GM18519 (cell line): ENCODE data around the gene PODN.
A peak's percentile ranks its signal among the peaks of the same experiment; 100 is the strongest.

Source experiments
- ATAC-seq: cut with Tn5 transposase; IDR thresholded peaks from one replicate; pipeline ENCODE4 v1.9.1; 2021; ENCODE audit warnings: mild to moderate bottlenecking, moderate library complexity; ENCODE audit not compliant: unreplicated experiment, low FRiP score

Gene PODN

GRCh38 chr1:53061859-53062707, at the start of gene PODN:
TSS of gene PODN (plus strand) at chr1:53062213. CDS start at chr1:53069856, 7,643 bp downstream.
- no peak for ATAC-seq

- ATAC-seq: peak; percentile 53
Observed at GRCh38 chr1:53014791-53015507, 47.1 kb upstream of the PODN start.

DNA sequence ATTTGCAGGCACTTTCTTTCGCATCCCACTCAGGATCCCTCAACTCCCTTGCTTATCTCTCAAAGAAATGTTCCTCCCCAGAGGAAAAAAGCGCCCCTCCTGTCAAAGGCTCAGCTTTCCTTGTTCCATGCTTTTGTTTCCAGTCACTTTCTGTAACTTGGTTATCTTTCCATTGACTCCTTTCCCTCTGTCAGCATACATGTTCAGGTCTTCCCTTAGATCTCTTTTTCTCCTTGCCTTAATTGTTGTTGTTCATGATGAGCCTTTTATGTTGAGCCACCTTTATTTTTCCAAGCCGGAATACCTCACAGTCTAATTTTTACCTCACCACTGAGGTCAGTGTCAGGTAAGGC, 46.5 kb upstream of the PODN start:
- no peak for ATAC-seq

- ATAC-seq: no peak
Observed at GRCh38 chr1:53016705-53017104, 45.3 kb upstream of the PODN start.

DNA sequence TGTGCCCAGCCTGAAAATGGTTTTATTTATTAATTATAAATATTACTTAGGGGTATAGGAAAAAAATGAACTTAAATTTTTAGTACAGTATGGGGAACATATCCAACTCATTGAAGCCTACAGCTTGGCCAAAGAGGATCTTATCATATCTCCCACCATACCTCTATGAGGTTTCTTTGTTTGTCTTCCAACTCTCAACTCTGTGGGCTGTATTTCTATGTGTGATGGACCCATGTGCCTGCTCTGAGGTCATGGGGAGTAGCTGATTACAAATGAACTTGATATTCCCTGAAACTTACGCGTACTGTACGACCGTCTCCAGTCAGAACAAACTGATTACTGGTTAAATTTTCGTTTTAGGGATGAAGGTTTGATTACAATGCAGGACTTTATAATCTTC, 41.4 kb upstream of the PODN start:
- no peak for ATAC-seq

DNA sequence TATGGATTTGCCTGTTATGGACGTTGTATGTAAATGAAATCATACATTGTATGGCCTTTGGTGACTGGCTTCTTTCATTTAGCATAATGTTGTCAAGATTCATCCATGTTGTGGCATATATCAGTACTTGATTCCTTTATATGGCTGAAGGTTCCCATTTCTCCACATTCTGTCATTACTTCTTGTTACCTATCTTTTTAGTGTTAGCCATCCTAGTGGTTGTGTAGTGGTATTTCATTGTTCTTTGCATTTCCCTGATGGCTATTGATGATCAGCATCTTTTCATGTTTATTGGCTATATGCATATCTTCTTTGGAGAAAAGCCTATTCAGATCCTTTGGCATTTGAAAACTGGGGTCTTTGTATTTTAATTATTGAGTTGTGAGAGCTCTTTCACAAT, 39.8 kb upstream of the PODN start:
- ATAC-seq: no peak

DNA sequence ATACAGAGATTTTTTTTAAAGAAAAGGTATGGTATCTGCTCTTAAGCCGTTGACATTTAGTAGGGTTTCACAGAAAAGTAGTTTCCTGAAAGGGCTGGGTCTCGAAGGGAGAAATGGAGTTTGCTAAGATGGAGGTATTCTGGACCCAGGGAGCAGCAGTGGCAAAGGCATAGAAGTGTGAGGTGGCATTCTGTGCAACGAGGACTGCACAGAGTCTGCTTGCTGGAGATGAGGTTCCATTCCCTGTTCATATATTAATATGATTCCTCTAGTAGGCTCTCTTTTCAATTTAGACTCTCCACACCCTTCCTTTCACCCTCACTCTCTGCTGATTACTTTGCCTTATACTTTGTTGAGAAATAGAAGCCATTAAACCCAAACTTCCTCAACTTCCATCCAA, 38.5 kb upstream of the PODN start:
- no peak for ATAC-seq

DNA sequence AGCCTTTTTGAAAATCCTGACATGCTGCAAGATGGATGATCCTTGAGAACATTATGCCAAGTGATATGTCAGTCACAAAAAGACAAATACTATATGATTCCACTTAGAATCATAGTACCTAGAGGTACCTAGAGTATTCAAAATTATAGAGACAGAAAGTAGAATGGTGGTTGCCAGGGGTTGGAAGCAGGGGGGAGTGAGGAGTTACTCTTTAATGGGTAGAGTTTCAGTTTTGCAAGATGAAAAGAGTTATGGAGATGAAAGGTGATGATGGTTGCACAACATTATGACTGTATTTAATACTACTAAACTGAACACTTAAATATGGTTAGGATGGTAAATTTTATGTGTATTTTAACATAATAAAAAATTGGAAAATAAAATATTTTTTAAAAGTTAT, 37.9 kb upstream of the PODN start:
- ATAC-seq: no peak

DNA sequence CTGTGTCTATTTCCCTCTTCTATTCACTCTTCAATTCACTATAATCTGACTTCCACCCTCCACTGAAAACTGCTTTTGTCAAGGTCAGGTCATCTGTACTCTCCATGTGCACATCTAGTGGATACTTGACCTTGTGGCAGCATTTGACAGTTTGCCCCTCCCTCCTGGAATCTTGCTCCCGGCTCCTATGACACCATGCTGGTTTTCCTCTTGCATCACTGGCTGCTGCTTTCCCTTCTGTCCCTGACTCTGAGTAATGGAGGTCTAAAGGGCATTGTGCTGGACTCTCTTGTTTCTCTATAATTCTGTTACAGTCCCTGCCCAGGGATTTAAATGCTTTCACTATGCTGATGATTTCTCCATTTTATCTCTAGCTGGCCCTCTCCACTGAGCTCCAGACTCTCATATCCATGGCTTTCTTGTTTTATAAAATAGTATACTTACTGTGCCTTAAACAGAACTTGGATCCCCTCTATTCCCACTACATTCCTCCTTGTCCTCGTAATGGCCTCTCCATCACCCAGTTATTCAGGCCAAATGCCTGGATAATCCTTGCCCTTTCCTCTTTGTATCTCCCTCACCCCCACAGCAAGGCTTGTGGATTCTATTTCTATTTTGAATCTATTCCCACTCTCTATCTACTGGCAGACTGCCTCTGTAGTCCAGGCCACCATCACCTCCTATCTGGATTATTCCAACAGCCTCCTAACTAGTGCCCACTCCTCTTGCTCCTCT, 36.8 kb upstream of the PODN start:
- no peak for ATAC-seq

DNA sequence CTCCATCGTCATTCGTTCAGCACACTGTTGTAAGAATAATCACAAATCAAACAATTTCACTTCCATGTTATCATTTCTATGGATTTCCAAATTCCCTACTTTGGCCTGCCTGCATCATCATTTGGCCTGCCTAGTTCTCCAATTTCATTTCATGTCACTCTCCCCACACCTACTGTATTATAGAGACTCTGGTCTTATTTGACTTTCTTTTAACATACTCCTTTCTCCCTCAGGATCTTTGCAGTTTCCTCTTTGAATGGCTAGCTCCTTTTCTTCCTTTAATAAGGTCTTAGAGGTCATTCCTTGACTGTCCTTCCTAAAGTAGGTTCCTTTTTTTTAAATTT, 36.3 kb upstream of the PODN start:
- ATAC-seq: no peak

DNA sequence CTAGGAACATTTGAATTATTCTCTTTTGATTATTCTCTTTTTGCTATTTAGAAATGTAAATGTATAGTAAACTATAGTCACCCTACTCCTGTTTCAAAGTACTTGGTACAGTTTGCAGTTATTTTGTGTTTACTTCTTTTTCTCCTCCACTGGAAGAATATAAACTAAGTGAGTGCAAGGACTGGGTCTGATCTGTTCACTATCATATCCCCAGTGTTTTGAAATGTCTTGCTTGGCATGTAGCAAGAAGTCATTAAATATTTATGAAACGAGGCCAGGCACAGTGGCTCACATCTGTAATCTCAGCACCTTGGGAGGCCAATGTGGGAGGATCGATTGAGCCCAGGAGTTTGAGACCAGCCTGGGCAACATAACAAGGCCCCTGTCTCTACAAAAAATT, 35.8 kb upstream of the PODN start:
- ATAC-seq: no peak

GRCh38 chr1:53031732-53032131, 30.3 kb upstream of the PODN start:
- no peak for ATAC-seq

DNA sequence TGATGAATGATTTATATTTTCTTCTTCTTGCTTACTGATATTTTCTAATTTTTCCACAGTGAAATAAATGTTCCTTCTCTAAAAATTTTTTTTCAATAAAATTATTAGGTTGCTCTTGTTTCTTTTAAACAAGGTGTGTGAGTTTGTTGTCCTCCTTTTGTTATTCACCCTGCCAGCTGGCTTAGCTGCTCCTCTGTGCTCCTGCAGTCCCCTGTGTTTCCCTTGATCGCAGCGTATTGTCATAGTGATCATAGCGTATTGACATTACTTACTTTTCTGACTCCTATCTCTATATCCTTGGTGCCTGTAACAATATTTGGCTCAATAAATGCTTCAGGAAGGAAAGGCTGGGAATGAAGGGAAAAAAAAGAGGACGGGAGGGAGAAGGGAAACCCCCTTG, 24.9 kb upstream of the PODN start:
- no peak for ATAC-seq

GRCh38 chr1:53038566-53038965, 23.4 kb upstream of the PODN start:
- ATAC-seq: no peak

DNA sequence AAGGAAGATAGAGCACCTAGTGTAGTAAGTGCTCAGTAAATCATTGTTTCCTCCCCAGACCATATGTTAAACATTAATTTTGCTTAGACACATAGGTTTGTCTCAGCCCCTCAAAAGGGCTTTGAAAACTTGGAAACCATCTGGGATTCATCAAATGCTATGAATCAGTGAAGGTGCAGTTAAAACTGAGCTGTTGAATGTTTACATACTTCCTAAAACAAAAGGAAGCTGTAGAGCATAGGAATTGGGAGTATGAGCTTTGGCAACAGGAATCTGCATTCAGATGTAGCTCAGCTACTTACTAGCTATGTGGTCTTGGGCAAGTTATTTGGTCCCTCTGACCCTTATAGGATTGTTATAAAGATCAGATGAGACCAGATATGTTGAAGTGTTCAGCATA, 18.7 kb upstream of the PODN start:
- ATAC-seq: no peak

DNA sequence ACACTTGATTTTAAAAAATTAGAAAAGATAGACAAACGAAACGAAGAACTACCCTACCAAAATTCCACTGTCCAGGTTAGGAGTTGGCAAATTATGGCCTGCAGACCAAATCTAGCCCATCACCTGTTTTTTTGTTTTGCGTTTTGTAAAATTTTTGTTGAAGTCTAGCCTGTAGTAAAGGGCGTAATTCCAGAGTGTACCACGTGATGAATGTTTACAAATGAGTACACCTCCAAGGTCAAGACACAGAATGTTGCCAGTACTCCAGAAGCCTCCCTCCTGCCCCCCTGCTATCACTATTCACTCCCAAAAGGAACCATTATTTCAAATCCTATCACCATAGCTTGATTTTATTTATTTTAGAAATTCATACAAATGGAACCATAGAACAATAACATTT, 17.1 kb upstream of the PODN start:
- no peak for ATAC-seq

- ATAC-seq: no peak
Observed at GRCh38 chr1:53046930-53047329, 15.1 kb upstream of the PODN start.

DNA sequence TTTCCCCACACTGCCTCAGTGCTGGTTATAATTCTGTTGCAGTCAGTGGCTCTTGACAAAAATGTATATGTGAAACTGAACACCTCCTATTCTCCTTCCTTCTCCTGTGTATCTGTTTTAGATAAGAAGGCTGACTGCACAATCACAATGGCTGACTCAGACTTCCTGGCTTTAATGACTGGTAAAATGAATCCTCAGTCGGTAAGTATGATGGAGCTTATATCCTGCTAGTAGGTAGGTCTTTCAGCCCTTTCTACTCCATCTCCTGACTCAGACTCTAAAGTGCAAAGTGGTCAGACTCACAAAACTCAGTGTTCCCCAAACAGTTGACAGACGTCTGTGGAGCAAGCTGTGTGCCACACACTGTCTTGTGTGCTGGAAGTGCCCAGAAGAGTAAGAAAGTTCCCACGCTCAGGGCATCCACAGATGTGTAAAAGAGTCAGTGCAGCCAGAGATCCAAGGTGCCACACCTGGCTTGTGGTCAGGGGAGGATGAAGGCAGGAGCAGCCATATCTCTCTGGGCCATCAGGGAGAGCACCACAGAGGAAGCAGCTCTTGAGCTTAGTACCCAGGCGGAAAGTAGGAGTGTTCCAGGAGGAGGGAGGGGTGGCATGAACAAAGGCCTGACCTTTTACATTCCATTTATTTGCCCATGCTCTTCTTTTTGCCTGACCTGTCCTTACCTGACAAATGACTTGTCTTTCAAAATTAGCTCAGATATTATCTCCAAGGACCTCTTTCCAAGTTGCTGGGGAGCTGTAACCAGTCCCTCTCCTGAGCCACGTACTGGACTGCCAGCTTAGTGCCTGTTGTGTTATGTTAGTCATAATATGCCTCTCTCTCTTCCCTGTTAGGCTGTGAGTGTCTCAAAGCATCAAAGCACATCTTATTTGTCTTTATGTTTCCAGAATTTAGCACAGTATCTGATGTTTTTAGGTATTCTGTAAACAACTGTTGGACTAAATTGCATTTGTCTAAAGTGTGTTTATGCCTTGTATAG, 14.0 kb upstream of the PODN start:
- ATAC-seq: no peak

DNA sequence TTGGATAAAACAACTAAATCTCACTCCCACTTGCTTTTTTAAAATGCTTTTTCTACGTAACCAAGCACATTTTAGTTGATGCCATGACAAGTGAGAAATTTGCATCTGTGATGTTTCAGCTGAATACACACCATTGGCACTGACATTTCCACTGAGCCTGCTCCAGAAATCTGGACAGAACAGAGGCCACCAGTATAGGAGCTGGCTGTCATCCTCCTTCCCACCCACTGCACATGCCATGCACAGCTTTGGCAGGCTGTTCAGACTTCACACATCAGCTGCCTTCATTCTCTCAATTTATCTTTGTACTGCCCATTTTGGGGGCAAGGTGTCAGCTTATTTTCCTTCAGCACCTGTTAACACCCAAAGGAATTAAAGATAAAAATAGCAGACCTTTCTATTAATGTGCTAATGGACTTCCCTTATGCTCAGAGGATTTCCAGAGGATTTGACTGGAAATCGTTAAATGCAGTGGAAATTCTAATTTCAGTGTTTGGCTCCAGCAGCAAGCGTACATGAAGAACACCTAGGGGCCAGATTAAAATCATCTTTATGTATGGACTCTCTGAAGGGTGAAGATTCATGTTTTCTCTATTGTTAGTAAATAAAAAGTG, 12.9 kb upstream of the PODN start:
- ATAC-seq: no peak

DNA sequence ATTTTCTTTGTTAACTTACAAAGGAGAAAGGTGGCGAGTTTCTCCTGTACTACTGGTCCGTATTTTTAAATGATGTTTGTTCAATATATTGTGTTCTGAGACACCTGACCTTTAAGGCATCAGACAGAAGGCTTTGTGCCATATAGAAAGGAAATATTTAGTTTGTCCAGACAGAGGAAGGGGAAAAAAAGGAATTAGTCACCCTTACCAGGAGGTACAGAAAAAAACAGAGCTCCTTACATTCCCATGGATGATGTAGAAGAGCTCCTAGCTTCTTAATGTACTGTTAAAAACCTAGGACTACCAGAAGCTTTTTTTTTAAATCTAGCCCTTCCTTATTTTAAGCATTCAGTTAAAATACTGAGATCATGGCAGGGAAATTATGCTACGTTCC, 12.4 kb upstream of the PODN start:
- ATAC-seq: no peak
